Stimulated activated naive CD8-positive, alpha-beta T cell treated with anti-CD3 and anti-CD28 coated beads, Interleukin-15, amount 100 ng/mL, for 72 hours (primary cell): ENCODE data around the gene ATG14.
"Not testable (repeated sequence)": the region's sequence is repeated elsewhere in the genome, so short reads cannot be mapped to it uniquely, and the experiment has no call there.

Source experiments
- ATAC-seq: fragments of 150-1000 bp; cut with Tn5 transposase; 2 replicates; pipeline ENCODE4 v1.10.0; 2021; ENCODE audit warnings: mild to moderate bottlenecking, moderate library complexity
- DNase-seq, 2 donors: peaks; one replicate each; pipeline ENCODE4 v3.0.0; 2021 to 2022
- H3K27ac Mint-ChIP-seq, 2 donors: one replicate each; pipeline ENCODE4 v1.8.0; 2022; ENCODE audit warnings: mild to moderate bottlenecking in 2 of 2, mixed read lengths in 2 of 2, moderate library complexity in 2 of 2
- H3K27me3 Mint-ChIP-seq: one replicate; pipeline ENCODE4 v1.8.0; 2022; ENCODE audit warnings: mixed read lengths
- H3K4me1 Mint-ChIP-seq: one replicate; pipeline ENCODE4 v1.8.0; 2022; ENCODE audit warnings: mild to moderate bottlenecking, mixed read lengths
- H3K4me3 Mint-ChIP-seq, 2 donors: one replicate each; pipeline ENCODE4 v1.8.0; 2022; ENCODE audit warnings: mild to moderate bottlenecking in 2 of 2, mixed read lengths in 2 of 2, moderate library complexity in 1 of 2
- H3K9me3 Mint-ChIP-seq, 2 donors: one replicate each; pipeline ENCODE4 v1.8.0; 2022; ENCODE audit warnings: mixed read lengths in 2 of 2

ATG14 gene

DNA sequence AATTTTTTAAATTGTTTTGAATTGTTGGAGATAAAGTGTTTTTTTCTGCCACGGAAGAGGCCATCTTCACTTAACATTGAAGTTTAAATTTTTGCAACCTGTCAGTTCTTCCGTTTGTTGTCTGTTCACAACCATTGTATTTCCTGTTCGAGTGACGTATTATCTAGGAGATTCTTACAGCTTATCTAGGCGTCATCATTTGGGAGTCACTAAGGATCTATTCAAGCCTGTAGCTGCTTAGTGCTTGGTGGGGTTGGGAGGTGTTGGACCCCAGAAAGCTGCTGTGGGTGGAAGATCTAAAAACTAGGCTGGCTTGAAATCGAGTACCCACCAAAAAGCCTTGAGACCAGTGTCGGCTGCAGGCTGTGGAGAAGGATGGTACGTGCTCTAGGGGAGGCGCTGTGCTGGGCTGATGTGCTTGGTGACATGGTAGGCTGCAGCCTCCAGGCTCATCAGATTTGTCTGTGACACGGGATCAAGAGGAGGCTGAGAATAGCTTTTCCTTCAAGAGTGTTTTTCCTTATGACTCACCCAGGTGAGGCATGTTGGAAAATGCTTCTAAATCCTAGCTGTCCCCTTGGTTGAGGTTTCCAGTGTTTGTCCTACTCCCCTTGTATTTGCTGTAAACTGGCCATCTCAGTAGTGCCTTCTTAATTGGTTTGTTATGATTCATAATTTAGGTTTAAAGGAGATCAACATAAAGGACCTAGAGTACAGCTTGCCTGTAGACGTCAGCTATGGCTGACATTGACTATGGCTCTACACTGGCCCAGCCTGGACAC, 57.8 kb downstream of the ATG14 start:
- peaks cover 17% of the 10 kb centered on the region for H3K4me1 Mint-ChIP-seq
- ATAC-seq (no peak), DNase-seq (no peak)
- H3K9me3 Mint-ChIP-seq: no peaks in the 10 kb centered on the region
- no peak overlapping the region for H3K4me3 Mint-ChIP-seq
- H3K27me3 Mint-ChIP-seq: no peaks in the 10 kb centered on the region
- H3K27ac Mint-ChIP-seq: peak overlapping the region in 1 of 2 donors; percentile 26

GRCh38 chr14:55352201-55352600, 59.4 kb downstream of the ATG14 start:
- ATAC-seq (no peak), DNase-seq (no peak)
- Mint-ChIP-seq H3K27me3 (no peaks in the 10 kb centered on the region), H3K27ac (no peak overlapping the region), H3K4me3 (no peak overlapping the region), H3K4me1 (peaks cover 29% of the 10 kb centered on the region), H3K9me3 (no peaks in the 10 kb centered on the region)

DNA sequence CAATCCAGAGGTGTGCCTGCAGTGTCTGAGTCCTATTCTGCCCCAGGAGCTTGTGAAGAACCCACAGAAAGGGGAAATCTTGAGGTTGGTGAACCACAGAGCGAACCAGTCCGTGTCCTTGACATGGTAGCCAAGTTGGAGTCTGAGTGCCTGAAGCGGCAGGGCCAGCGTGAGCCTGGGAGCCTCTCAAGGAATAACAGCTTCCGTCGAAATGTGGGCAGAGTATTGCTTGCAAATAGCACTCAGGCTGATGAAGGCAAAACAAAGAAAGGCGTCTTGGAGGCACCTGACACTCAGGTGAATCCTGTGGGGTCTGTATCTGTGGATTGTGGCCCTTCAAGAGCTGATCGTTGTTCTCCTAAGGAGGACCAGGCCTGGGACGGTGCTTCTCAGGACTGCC, 60.5 kb downstream of the ATG14 start:
- H3K4me3 Mint-ChIP-seq: no peak overlapping the region
- H3K4me1 Mint-ChIP-seq: peaks cover 38% of the 10 kb centered on the region
- no peaks in the 10 kb centered on the region for H3K9me3 Mint-ChIP-seq
- ATAC-seq: no peak
- no peak for DNase-seq
- H3K27ac Mint-ChIP-seq: no peak overlapping the region
- H3K27me3 Mint-ChIP-seq: no peaks in the 10 kb centered on the region

DNA sequence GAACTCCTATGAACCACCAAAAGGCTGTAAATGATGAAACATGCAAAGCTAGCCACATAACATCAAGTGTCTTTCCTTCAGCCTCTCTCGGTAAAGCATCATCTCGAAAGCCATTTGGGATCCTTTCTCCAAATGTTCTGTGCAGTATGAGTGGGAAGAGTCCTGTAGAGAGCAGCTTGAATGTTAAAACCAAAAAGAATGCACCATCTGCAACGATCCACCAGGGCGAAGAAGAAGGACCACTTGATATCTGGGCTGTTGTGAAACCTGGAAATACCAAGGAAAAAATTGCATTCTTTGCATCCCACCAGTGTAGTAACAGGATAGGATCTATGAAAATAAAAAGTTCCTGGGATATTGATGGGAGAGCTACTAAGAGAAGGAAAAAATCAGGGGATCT, 61.2 kb downstream of the ATG14 start:
- Mint-ChIP-seq H3K4me1 (peaks cover 38% of the 10 kb centered on the region), H3K27ac (no peak overlapping the region), H3K9me3 (no peaks in the 10 kb centered on the region)

GRCh38 chr14:55349565-55349964, 62.1 kb downstream of the ATG14 start:
- Mint-ChIP-seq H3K4me3 (no peak overlapping the region), H3K4me1 (peaks cover 36% of the 10 kb centered on the region), H3K27me3 (no peaks in the 10 kb centered on the region), H3K27ac (no peak overlapping the region), H3K9me3 (no peaks in the 10 kb centered on the region)
- DNase-seq (no peak), ATAC-seq (no peak)

More for the DNA sequence above, 61.2 kb downstream of the ATG14 start:
- Mint-ChIP-seq H3K4me3 (no peak overlapping the region), H3K27me3 (no peaks in the 10 kb centered on the region)
- ATAC-seq: no peak
- no peak for DNase-seq

GRCh38 chr14:55348766-55349453, 62.7 kb downstream of the ATG14 start:
- Mint-ChIP-seq H3K27me3 (no peaks in the 10 kb centered on the region), H3K27ac (no peak overlapping the region), H3K4me3 (no peak overlapping the region), H3K9me3 (no peaks in the 10 kb centered on the region), H3K4me1 (peaks cover 37% of the 10 kb centered on the region)
- no peak for ATAC-seq
- no peak for DNase-seq

GRCh38 chr14:55347748-55348147, 63.9 kb downstream of the ATG14 start:
- Mint-ChIP-seq H3K4me3 (no peak overlapping the region), H3K27ac (no peak overlapping the region), H3K4me1 (peaks cover 36% of the 10 kb centered on the region), H3K9me3 (no peaks in the 10 kb centered on the region), H3K27me3 (no peaks in the 10 kb centered on the region)
- DNase-seq: no peak
- no peak for ATAC-seq

DNA sequence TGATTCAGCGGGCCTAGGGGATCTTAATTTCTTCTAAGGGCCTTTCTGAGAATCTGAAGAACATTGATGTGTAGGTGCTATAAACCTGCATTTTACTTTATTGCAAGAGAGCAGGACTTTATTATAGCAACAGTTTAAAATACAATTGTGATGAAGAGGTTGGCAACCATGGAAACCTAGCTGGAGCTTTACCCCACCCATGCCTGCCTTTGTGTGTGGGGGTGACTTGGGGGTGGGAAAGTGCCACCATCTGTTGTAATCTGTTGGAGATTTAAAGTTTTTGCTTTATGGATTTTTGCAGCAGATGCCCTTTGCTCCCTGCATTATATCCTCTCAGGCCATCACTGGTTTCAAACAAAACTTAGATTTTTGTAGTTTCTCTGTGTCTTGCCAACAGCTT, 64.6 kb downstream of the ATG14 start:
- peaks cover 37% of the 10 kb centered on the region for H3K4me1 Mint-ChIP-seq
- H3K9me3 Mint-ChIP-seq: no peaks in the 10 kb centered on the region
- no peak overlapping the region for H3K27ac Mint-ChIP-seq
- H3K4me3 Mint-ChIP-seq: no peak overlapping the region
- DNase-seq: no peak
- ATAC-seq: no peak
- H3K27me3 Mint-ChIP-seq: no peaks in the 10 kb centered on the region

DNA sequence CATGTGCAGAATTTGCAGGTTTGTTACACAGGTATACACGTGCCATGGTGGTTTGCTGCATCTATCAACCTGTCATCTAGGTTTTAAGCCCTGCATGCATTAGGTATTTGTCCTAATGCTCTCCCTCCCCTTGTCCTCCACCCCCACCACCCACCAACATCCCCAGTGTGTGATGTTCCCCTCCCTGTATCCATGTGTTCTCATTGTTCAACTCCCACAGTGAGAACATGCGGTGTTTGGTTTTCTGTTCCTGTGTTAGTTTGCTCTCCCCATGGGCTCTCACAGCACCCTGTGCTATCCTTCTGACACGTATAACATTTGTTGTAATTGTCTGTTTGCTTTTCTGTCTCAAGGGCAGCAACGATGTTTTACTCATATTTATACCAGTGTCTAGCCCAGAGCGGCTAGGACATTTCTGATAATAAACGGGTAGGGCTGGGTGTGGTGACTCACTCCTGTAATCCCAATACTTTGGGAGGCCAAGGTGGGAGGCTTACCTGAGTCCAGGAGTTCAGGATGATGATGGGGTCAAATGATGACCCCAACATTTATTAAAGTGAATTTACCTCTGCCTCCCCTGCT, 67.0 kb downstream of the ATG14 start:
- not testable (repeated sequence) for H3K27me3 Mint-ChIP-seq, ATAC-seq, DNase-seq, H3K4me3 Mint-ChIP-seq, H3K9me3 Mint-ChIP-seq, H3K27ac Mint-ChIP-seq
- peaks cover 61% of the 10 kb centered on the region for H3K4me1 Mint-ChIP-seq

- DNase-seq: no peak
- Mint-ChIP-seq H3K9me3 (no peaks in the 10 kb centered on the region), H3K27me3 (no peaks in the 10 kb centered on the region), H3K4me3 (no peak overlapping the region), H3K4me1 (peaks cover 71% of the 10 kb centered on the region), H3K27ac (no peak overlapping the region)
- ATAC-seq: no peak
Observed at GRCh38 chr14:55341781-55342180, 69.8 kb downstream of the ATG14 start.

- Mint-ChIP-seq H3K9me3 (no peaks in the 10 kb centered on the region), H3K4me3 (peak overlapping the region; percentile 19 to 24), H3K27ac (no peak overlapping the region), H3K4me1 (peaks cover 73% of the 10 kb centered on the region), H3K27me3 (no peaks in the 10 kb centered on the region)
- no peak for DNase-seq
- no peak for ATAC-seq
Observed at GRCh38 chr14:55340482-55340881, 71.1 kb downstream of the ATG14 start.

GRCh38 chr14:55339770-55340169, 71.9 kb downstream of the ATG14 start:
- H3K4me1 Mint-ChIP-seq: peaks cover 79% of the 10 kb centered on the region
- no peaks in the 10 kb centered on the region for H3K27me3 Mint-ChIP-seq
- peak overlapping the region in 1 of 2 donors; percentile 8 for H3K4me3 Mint-ChIP-seq
- DNase-seq: peak; percentile 29
- ATAC-seq: peak; percentile 90
- H3K27ac Mint-ChIP-seq: peak overlapping the region in 1 of 2 donors; percentile 34
- no peaks in the 10 kb centered on the region for H3K9me3 Mint-ChIP-seq

- no peak for ATAC-seq
- Mint-ChIP-seq H3K27me3 (no peaks in the 10 kb centered on the region), H3K9me3 (no peaks in the 10 kb centered on the region), H3K4me3 (no peak overlapping the region), H3K4me1 (peaks cover 92% of the 10 kb centered on the region), H3K27ac (no peak overlapping the region)
- DNase-seq: no peak
Observed at GRCh38 chr14:55336691-55337090, 74.9 kb downstream of the ATG14 start.

- Mint-ChIP-seq H3K27me3 (no peaks in the 10 kb centered on the region), H3K4me1 (peaks cover 87% of the 10 kb centered on the region), H3K9me3 (no peaks in the 10 kb centered on the region), H3K27ac (peak overlapping the region in 1 of 2 donors; percentile 51), H3K4me3 (no peak overlapping the region)
- no peak for DNase-seq
- ATAC-seq: no peak
Observed at GRCh38 chr14:55336162-55336561, 75.5 kb downstream of the ATG14 start.

- Mint-ChIP-seq H3K4me3 (peak overlapping the region; percentile 75 to 80), H3K27me3 (no peaks in the 10 kb centered on the region), H3K4me1 (peaks cover 82% of the 10 kb centered on the region), H3K27ac (peak overlapping the region; percentile 72 to 75), H3K9me3 (no peaks in the 10 kb centered on the region)
- peak; percentile 66 for ATAC-seq
- no peak for DNase-seq
Observed at GRCh38 chr14:55333711-55334485, 77.7 kb downstream of the ATG14 start.
